ENCODE measurements around the gene SEMA5A. TPM values are rescaled to one million over a fixed set of nuclear protein-coding genes. Genes with fewer than 3 reads are reported as not detected.

The SEMA5A gene
- total and polyA plus RNA-seq, 2 of the 8 experiments (the other 6 are each of a cell fraction or from before 2014, with no cell fraction given) = 5.3 to 8.9 TPM

- Histone ChIP-seq H3K27me3 (replicated peaks in 1 of 4; ENCODE audit: control insufficient read depth in 3 of 4, extremely low read depth in 1 of 4, insufficient read depth in 3 of 4, low read length in 3 of 4) (no peaks in the 10 kb centered on the region), H3K23me2 (ENCODE audit: low read depth, low read length) (no peaks in the 10 kb centered on the region), H3K4me2 (ENCODE audit: insufficient read depth in 1 of 2, low read depth in 2 of 2, low read length in 2 of 2) (no peak overlapping the region), H3K79me2 (ENCODE audit: control insufficient read depth in 1 of 2, insufficient read depth in 2 of 2, low read length in 2 of 2) (no peaks in the 10 kb centered on the region), H3K23ac (ENCODE audit: insufficient read length) (no peak overlapping the region), H4K20me1 (replicated peaks in 1 of 2; ENCODE audit: control insufficient read depth in 1 of 2, insufficient read depth in 2 of 2, low read length in 2 of 2) (no peaks in the 10 kb centered on the region), H3K4ac (replicated peaks; ENCODE audit: insufficient read length, low read depth, low read length) (no peak overlapping the region), H2AFZ (ENCODE audit: low read length) (no peak overlapping the region), H3K18ac (ENCODE audit: extremely low read depth, low read length) (no peak overlapping the region), H3K56ac (replicated peaks; ENCODE audit: insufficient read length, low read depth, low read length) (no peak overlapping the region), H3K14ac (ENCODE audit: insufficient read length) (no peak overlapping the region), H3K4me3 (ENCODE audit: extremely low read depth in 1 of 4, insufficient read depth in 2 of 4, low read depth in 3 of 4, low read length in 4 of 4) (no peak overlapping the region), H3K4me1 (replicated peaks in 1 of 4; ENCODE audit: control insufficient read depth in 3 of 4, insufficient read depth in 4 of 4, low read length in 3 of 4) (no peaks in the 10 kb centered on the region), H3K9me3 (ENCODE audit: insufficient read depth in 2 of 2, low read depth in 1 of 2, low read length in 1 of 2) (no peaks in the 10 kb centered on the region), H2BK5ac (ENCODE audit: low read depth, low read length) (no peak overlapping the region), H3K36me3 (ENCODE audit: control insufficient read depth in 2 of 4, insufficient read depth in 4 of 4, low read length in 3 of 4) (no peaks in the 10 kb centered on the region), H2BK120ac (replicated peaks; ENCODE audit: low read depth, low read length) (no peak overlapping the region), H4K8ac (ENCODE audit: extremely low read depth, insufficient read depth, low read length) (no peak overlapping the region), H3K79me1 (ENCODE audit: low read depth, low read length) (no peaks in the 10 kb centered on the region), H3K27ac (ENCODE audit: low read depth, low read length) (no peak overlapping the region), H2AK5ac (ENCODE audit: low read depth, low read length) (no peak overlapping the region), H4K91ac (replicated peaks; ENCODE audit: insufficient read length, low read length) (no peak overlapping the region), H2BK12ac (ENCODE audit: low read depth, low read length) (no peak overlapping the region), H2BK15ac (ENCODE audit: low read length) (no peak overlapping the region), H4K5ac (ENCODE audit: insufficient read length, low read depth, low read length) (no peak overlapping the region), H3K9ac (replicated peaks in 1 of 4; ENCODE audit: extremely low read depth in 1 of 4, low read depth in 3 of 4, low read length in 3 of 4) (no peak overlapping the region), H2BK20ac (ENCODE audit: low read length) (no peak overlapping the region)
- ChIA-PET CTCF (ENCODE audit: partially characterized antibody) (interaction anchor here (1.0 kb wide), 1 partner anchor 86 kb away, joined by 3 read pairs; no protein-coding TSS in a partner anchor), POLR2A (ENCODE audit: partially characterized antibody) (no interaction called here)
- TF ChIP-seq GTF2F1 (IDR thresholded peaks at IDR 0.05; ENCODE audit: borderline replicate concordance, low read depth, low read length) (no peak), USF2 (IDR thresholded peaks at IDR 0.05; ENCODE audit: low read length) (no peak), ASH2L (IDR thresholded peaks at IDR 0.05; ENCODE audit: low read length) (no peak), MAFK (IDR thresholded peaks at IDR 0.05; ENCODE audit: low read depth, low read length) (peak; percentile 98), CREB1 (IDR thresholded peaks at IDR 0.05) (no peak)
- no peak for FAIRE-seq
- 92% methylated on average over 1 of the region's 1 CpG; no CpG with 5 or more reads in 1 of the 2 experiments for WGBS, 2 experiments (ENCODE audit: extremely low coverage in 1 of 2, insufficient coverage in 1 of 2, insufficient read length in 1 of 2, insufficient replicate concordance in 2 of 2, low coverage in 1 of 2, low lambda C conversion rate in 2 of 2, missing lambda C conversion rate in 1 of 2)
- no peak for DNase-seq (ENCODE audit: low read depth in 1 of 2, low spot score in 2 of 2)
Observed at GRCh38 chr5:9186069-9186468, 359.8 kb downstream of the SEMA5A start.

All from H1 (cell line).